Activated CD8-positive, alpha-beta memory T cell treated with anti-CD3 and anti-CD28 coated beads, Interleukin-2, amount 50 U/mL, for 1 hour (primary cell): ENCODE data around the gene DRD4.
"Not testable (repeated sequence)": the region's sequence is repeated elsewhere in the genome, so short reads cannot be mapped to it uniquely, and the experiment has no call there.

ENCODE experiments used
- DNase-seq: peaks from one replicate; pipeline ENCODE4 v3.0.0-alpha.2; 2020; ENCODE audit errors: extremely low read depth

The DRD4 gene

DNA sequence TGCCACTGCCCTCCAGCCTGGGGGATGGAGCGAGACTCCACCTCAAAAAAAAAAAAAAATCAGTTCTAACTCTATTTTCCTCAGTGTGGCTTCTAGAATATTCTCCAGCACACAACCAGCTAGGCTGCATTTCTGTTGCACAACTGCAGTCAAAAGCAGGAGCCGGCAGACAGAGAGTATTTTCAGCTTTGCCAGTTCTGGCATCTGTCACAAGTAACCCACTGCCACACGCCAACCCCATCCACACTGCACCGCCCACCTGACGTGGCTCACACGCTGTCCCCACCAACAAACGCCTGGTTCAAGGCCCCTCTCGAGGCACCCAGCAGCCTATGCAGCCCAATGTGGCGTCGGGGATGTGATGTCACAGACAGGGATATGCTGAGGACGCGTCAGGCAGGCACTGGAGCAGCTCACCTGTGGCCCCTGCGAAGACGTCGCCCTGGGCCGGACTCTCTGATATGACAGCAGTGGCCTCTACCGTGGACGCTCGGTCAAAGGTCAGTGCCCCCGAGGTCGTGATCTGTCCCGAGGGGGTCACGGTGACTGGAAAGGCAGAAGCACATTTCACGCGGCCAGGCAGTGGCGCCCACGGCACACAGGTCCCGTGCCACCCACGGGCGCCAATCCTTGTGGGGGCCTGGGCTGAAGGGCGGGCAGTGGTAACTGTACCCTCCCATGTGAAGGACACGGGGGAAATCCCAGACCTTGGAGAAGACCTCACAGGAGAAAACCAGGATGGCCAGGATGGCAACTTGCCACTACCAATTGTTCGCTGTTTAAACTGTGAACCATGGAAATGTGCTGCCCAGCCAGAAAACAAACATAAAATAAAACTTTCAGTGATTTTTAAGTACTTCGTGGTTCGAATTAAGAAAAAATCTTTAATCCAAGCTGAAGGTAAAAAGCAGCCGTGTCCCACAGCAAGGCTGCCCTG lies 42.5 kb downstream of the DRD4 start:
- no peak for DNase-seq

DNA sequence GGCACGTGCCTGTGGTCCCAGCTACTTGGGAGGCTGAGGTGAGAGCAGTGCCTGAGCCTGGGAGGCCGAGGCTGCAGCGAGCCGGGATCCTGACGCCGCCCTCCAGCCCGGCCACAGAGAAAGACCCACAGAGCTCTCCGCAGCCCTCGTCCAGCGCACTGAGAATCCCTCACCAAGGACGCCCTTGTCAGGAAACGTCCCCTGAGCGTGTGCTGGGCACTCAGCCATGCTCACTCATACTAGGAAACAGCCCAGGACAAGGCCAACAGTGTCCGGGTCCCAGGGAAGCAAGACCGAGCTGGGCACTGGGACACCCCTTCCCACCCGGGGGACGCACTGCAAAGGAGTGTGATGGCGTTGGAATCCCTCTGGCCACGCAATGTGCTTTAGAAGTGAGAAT lies 43.4 kb downstream of the DRD4 start:
- no peak for DNase-seq

DNA sequence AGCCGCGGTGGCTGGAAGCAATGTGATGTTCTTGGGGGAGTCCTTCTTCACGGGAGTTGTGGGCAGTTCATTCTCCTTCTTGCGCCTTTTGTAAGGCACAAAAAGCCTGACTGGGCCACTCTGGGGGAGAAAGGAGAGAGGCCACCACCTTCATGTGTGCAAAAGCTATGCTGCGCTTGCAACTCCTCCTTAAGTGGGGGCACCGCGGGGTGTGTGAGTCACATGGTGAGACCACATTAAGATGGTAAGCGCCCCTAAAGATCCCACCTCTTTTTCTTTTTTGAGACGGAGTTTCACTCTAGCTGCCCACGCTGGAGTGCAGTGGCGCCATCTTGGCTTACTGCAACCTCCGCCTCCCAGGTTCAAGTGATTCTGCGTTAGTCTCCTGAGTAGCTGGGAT lies 43.9 kb downstream of the DRD4 start:
- DNase-seq, result no peak

DNA sequence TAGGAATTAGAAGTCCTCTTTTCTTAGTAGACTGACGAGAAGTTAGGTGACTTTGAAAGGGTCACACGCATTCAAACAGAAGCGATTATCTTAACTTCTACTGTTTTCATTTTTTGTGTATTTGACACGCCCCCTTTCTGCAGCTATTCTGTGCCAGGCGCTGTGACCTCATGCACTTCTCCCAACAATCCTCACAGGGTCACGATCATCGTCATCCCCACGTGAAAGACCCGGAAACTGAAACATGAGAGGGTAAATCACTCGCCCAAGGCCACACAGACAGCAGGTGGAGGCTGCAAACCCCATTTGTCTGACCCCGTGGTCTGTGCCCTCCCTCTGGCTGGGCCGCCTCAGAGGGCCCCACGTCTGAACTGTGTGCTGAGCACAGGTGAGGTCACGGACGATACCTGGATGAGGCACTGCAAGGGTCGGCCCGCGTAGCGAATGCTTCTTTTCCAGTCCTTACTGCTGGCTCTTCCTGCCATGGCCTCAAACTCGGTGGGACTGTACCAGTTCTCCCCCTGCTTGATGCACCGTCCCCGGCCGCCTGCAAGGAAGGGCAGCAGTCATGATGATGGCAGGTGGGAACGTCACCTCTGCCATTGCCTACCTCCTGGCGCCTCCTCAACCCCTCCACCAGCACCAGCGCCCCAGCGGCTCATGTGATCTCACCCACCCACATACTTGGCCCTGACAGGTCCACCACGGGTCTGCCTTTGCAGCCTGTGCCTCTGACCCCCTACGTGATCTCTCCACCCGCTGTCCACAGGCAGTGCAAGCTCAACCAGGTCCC lies 49.6 kb downstream of the DRD4 start:
- DNase-seq, result no peak

DNA sequence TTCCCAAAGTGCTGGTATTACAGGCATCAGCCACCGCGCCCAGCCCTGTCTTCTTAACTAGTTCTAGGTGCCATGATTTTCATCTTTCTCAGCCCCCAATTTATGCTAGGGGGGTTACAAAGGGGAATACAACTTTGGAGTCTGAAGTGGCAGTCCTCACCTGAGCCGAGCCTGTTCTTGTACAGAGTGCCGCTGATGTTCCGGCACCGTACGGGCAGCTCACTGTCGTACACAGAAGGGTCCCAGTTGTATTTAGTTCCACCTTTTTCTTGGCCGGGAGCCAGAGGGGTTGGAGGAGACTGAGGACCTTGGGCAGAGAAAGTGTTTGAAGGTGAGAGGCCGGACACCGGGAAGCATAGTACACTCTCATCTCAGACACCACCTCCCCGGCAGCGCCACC lies 50.7 kb downstream of the DRD4 start:
- no peak for DNase-seq

DNA sequence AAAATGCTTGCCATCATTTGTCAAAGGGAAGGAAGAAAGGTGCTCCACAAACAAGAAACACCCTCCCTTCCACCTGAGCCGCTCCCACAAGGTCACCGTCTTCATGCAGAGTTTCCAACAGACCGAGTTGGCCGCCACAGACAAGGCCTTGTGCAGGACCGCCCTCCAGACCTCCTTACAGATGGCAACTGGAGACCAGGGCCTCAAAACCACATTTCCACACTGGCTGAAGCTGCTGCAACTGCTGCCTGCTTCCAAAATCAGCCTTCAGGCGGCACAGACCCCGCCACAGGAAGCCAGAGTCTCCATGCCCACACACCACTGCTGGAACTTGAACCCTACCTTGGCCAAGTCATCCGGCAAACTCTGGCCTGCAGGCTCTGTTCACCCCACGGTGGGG lies 51.6 kb downstream of the DRD4 start:
- no peak for DNase-seq

DNA sequence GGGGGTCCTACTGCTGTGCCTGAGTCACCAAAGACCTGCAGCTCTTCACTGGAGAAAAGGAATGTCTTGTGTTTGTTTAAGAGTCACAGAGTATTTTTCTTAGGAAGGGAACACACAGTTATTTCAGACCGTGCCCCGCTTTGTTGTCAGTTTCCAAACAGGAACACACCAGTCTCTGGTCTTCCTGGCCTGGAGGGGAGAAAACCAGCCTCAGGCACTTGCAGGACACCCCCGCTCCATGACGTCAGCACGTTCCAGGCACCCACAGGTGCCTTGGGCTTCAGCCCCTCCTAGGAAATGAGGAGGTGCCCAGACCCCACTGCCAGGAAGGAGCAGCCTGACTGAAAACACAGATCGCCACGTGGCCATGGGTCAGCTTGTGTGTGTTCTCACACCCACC lies 52.6 kb downstream of the DRD4 start:
- no peak for DNase-seq

DNA sequence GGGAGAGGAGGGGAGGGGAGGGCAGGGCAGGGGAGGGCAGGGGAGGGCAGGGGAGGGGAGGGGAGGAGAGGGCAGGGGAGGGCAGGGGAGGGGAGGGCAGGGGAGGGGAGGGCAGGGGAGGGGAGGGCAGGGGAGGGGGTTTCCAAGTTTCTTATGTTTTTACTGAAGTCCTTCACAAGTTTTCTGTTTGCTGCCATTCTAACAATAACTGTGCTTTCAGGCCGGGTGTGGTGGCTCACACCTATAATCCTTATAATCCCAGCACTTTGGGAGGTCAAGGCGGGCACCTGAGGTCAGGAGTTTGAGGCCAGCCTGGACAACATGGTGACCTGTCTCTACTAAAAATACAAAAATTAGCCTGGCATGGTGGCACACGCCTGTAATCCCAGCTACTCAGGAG lies 53.2 kb downstream of the DRD4 start:
- DNase-seq, result not testable (repeated sequence)
